Neuronal stem cell (in vitro differentiated cells): ENCODE results near the gene SIK2.
A peak's percentile ranks its signal among the peaks of the same experiment; 100 is the strongest.

Experiments
- DNase-seq: peaks from one replicate; pipeline ENCODE4 v3.0.0-alpha.2; 2013; ENCODE audit warnings: low spot score
- H2AFZ ChIP-seq: one replicate; pipeline ENCODE4 v1.6.1; 2013; ENCODE audit warnings: mild to moderate bottlenecking, low read length, inconsistent platforms
- H2AK5ac ChIP-seq: 2 replicates; pipeline ENCODE4 v1.6.1; 2013; ENCODE audit warnings: low read depth, mild to moderate bottlenecking, inconsistent platforms, low read length, moderate library complexity, mixed read lengths
- H2BK120ac ChIP-seq: 2 replicates; pipeline ENCODE4 v1.6.1; 2013; ENCODE audit warnings: low read depth, mild to moderate bottlenecking, inconsistent platforms, low read length, moderate library complexity, mixed read lengths
- H2BK12ac ChIP-seq: one replicate; pipeline ENCODE4 v1.6.1; 2013; ENCODE audit warnings: low read length, inconsistent platforms
- H2BK15ac ChIP-seq: 2 replicates; pipeline ENCODE4 v1.6.1; 2013; ENCODE audit warnings: mild to moderate bottlenecking, low read length, inconsistent platforms, mixed read lengths
- H2BK5ac ChIP-seq: one replicate; pipeline ENCODE4 v1.6.1; 2013; ENCODE audit warnings: inconsistent platforms, mild to moderate bottlenecking, low read length, moderate library complexity
- H3K14ac ChIP-seq: one replicate; pipeline ENCODE4 v1.6.1; 2013; ENCODE audit warnings: low read length, inconsistent platforms
- H3K18ac ChIP-seq: 2 replicates; pipeline ENCODE4 v1.6.1; 2013; ENCODE audit warnings: low read length, inconsistent platforms
- H3K23ac ChIP-seq: 2 replicates; pipeline ENCODE4 v1.6.1; 2013; ENCODE audit warnings: low read depth, mild to moderate bottlenecking, mixed read lengths, low read length, inconsistent platforms; ENCODE audit not compliant: poor library complexity
- H3K27ac ChIP-seq: replicated peaks from 3 replicates; pipeline ENCODE4 v1.5.1; 2013; ENCODE audit warnings: low read length, inconsistent platforms
- H3K27me3 ChIP-seq, 3 experiments: 2 replicates each; pipeline ENCODE4 v1.6.1; 2013; ENCODE audit warnings: low read length in 3 of 3, mild to moderate bottlenecking in 2 of 3, inconsistent platforms in 1 of 3, low read depth in 1 of 3, mixed read lengths in 1 of 3, moderate library complexity in 1 of 3; ENCODE audit not compliant: control insufficient read depth in 3 of 3, insufficient read depth in 3 of 3
- H3K36me3 ChIP-seq, 2 donors: replicated peaks in 1 of 2; 2 replicates each; pipeline ENCODE4 v1.6.1; 2013; ENCODE audit warnings: low read length in 2 of 2; ENCODE audit not compliant: control insufficient read depth in 2 of 2, insufficient read depth in 2 of 2
- H3K4ac ChIP-seq: 2 replicates; pipeline ENCODE4 v1.6.1; 2013; ENCODE audit warnings: inconsistent platforms, mild to moderate bottlenecking, low read length, moderate library complexity
- H3K4me1 ChIP-seq, 2 donors: 1 replicate in 1 of 2; 2 replicates in 1 of 2; pipeline ENCODE4 v1.6.1; 2013; ENCODE audit warnings: low read length in 2 of 2, low read depth in 1 of 2; ENCODE audit not compliant: control insufficient read depth in 2 of 2, insufficient read depth in 1 of 2
- H3K4me2 ChIP-seq: one replicate; pipeline ENCODE4 v1.6.1; 2013; ENCODE audit warnings: mild to moderate bottlenecking, low read length, inconsistent platforms; ENCODE audit not compliant: insufficient read depth, poor library complexity, severe bottlenecking
- H3K4me3 ChIP-seq, 2 donors: 2 replicates each; pipeline ENCODE4 v1.5.1; 2013; ENCODE audit warnings: low read length in 2 of 2, mild to moderate bottlenecking in 2 of 2, inconsistent platforms in 1 of 2, moderate library complexity in 1 of 2
- H3K79me1 ChIP-seq: one replicate; pipeline ENCODE4 v1.6.1; 2013; ENCODE audit warnings: low read depth, mild to moderate bottlenecking, inconsistent platforms, low read length, moderate library complexity
- H3K9ac ChIP-seq: one replicate; pipeline ENCODE4 v1.6.1; 2013; ENCODE audit warnings: mild to moderate bottlenecking, low read depth, low read length, inconsistent platforms; ENCODE audit not compliant: poor library complexity
- H3K9me3 ChIP-seq, 2 donors: replicated peaks in 1 of 2; 2 replicates each; pipeline versions ENCODE3 to v1.6.1; 2013; ENCODE audit warnings: low read length in 2 of 2, mild to moderate bottlenecking in 2 of 2, inconsistent platforms in 1 of 2, low read depth in 1 of 2, mixed read lengths in 1 of 2, moderate library complexity in 1 of 2; ENCODE audit not compliant: control insufficient read depth in 2 of 2, insufficient read depth in 1 of 2
- H4K8ac ChIP-seq: one replicate; pipeline ENCODE4 v1.6.1; 2013; ENCODE audit warnings: low read depth, mild to moderate bottlenecking, inconsistent platforms, low read length, moderate library complexity
- H4K91ac ChIP-seq: one replicate; pipeline ENCODE4 v1.6.1; 2013; ENCODE audit warnings: low read length, low read depth, mild to moderate bottlenecking, inconsistent platforms; ENCODE audit not compliant: poor library complexity
- WGBS, 2 donors: extraction: QIAGEN DNeasy Blood & Tissue Kit; methylation state at CpG; one replicate each; pipeline ENCODE4 v1.1.7; 2013; ENCODE audit warnings: missing lambda C conversion rate in 2 of 2, mixed read lengths in 1 of 2; ENCODE audit not compliant: insufficient read length in 2 of 2, insufficient replicate concordance in 1 of 2; ENCODE audit errors: extremely low coverage in 2 of 2; 5-methylcytosine and 5-hydroxymethylcytosine counted together

The SIK2 gene

GRCh38 chr11:111762981-111763643, 160.9 kb downstream of the SIK2 start:
- peak; percentile 55 for DNase-seq
- H3K14ac ChIP-seq = no peak overlapping the region
- no peak overlapping the region for H4K8ac ChIP-seq
- H3K4me3 ChIP-seq = no peak overlapping the region
- H3K27me3 ChIP-seq = peaks cover 0 to 3% (median 0%) of the 10 kb centered on the region in 3 experiments
- H2BK120ac ChIP-seq = no peak overlapping the region
- no peak overlapping the region for H3K27ac ChIP-seq
- H3K4me1 ChIP-seq = peaks cover 12 to 17% of the 10 kb centered on the region in 2 donors
- no peaks in the 10 kb centered on the region for H3K79me1 ChIP-seq
- H2BK5ac ChIP-seq = no peak overlapping the region
- no peak overlapping the region for H3K9ac ChIP-seq
- no peak overlapping the region for H2BK12ac ChIP-seq
- no peak overlapping the region for H3K4me2 ChIP-seq
- no peak overlapping the region for H3K18ac ChIP-seq
- H2AK5ac ChIP-seq = no peak overlapping the region
- no peak overlapping the region for H2AFZ ChIP-seq
- H3K4ac ChIP-seq = no peak overlapping the region
- no peak overlapping the region for H3K23ac ChIP-seq
- no peak overlapping the region for H2BK15ac ChIP-seq
- no CpG with 5 or more reads among the region's 3 CpGs for WGBS, 2 donors
- no peak overlapping the region for H4K91ac ChIP-seq
- peaks cover 19 to 63% of the 10 kb centered on the region in 2 donors for H3K36me3 ChIP-seq
- no peaks in the 10 kb centered on the region for H3K9me3 ChIP-seq

- H3K9ac ChIP-seq = no peak overlapping the region
- H2AK5ac ChIP-seq = no peak overlapping the region
- H4K91ac ChIP-seq = no peak overlapping the region
- peak overlapping the region in 1 of 2 donors; percentile 78 for H3K4me3 ChIP-seq
- no peak overlapping the region for H4K8ac ChIP-seq
- H2BK15ac ChIP-seq = no peak overlapping the region
- no peaks in the 10 kb centered on the region for H3K79me1 ChIP-seq
- peaks cover 0 to 3% (median 0%) of the 10 kb centered on the region in 3 experiments for H3K27me3 ChIP-seq
- WGBS, 2 donors = no CpG with 5 or more reads among the region's 1 CpG
- no peak overlapping the region for H3K4me2 ChIP-seq
- H3K18ac ChIP-seq = no peak overlapping the region
- H3K23ac ChIP-seq = no peak overlapping the region
- H2BK120ac ChIP-seq = no peak overlapping the region
- no peak for DNase-seq
- H3K27ac ChIP-seq = no peak overlapping the region
- no peak overlapping the region for H3K4ac ChIP-seq
- no peak overlapping the region for H3K14ac ChIP-seq
- no peak overlapping the region for H2AFZ ChIP-seq
- H2BK12ac ChIP-seq = no peak overlapping the region
- no peaks in the 10 kb centered on the region for H3K9me3 ChIP-seq
- H3K4me1 ChIP-seq = peaks cover 12 to 17% of the 10 kb centered on the region in 2 donors
- H3K36me3 ChIP-seq = peaks cover 17 to 48% of the 10 kb centered on the region in 2 donors
- H2BK5ac ChIP-seq = no peak overlapping the region
Measured at GRCh38 chr11:111764621-111765020, 162.4 kb downstream of the SIK2 start.

- H3K14ac ChIP-seq = peak overlapping the region; percentile 1
- peaks cover 0 to 3% (median 0%) of the 10 kb centered on the region in 3 experiments for H3K27me3 ChIP-seq
- peaks cover 12 to 39% of the 10 kb centered on the region in 2 donors for H3K36me3 ChIP-seq
- peak overlapping the region; percentile 65 for H3K4me2 ChIP-seq
- peak overlapping the region; percentile 95 for H3K18ac ChIP-seq
- H3K79me1 ChIP-seq = no peaks in the 10 kb centered on the region
- H3K9me3 ChIP-seq = no peaks in the 10 kb centered on the region
- H4K91ac ChIP-seq = no peak overlapping the region
- H2BK15ac ChIP-seq = no peak overlapping the region
- H4K8ac ChIP-seq = no peak overlapping the region
- H2BK120ac ChIP-seq = no peak overlapping the region
- DNase-seq = no peak
- H3K4ac ChIP-seq = no peak overlapping the region
- H3K23ac ChIP-seq = peak overlapping the region; percentile 86
- H3K9ac ChIP-seq = peak overlapping the region; percentile 94
- H2BK5ac ChIP-seq = no peak overlapping the region
- H3K4me3 ChIP-seq = peak overlapping the region; percentile 78 to 94
- no peak overlapping the region for H3K27ac ChIP-seq
- H2BK12ac ChIP-seq = no peak overlapping the region
- WGBS, 2 donors = no CpG with 5 or more reads among the region's 28 CpGs
- H2AK5ac ChIP-seq = peak overlapping the region; percentile 6
- peak overlapping the region; percentile 86 for H2AFZ ChIP-seq
- H3K4me1 ChIP-seq = peaks cover 12 to 17% of the 10 kb centered on the region in 2 donors
Measured at GRCh38 chr11:111765320-111765983, 163.2 kb downstream of the SIK2 start.
